Effector CD8-positive, alpha-beta T cell (primary cell): Measurements from ENCODE around the gene ARTN.

Experiments
- DNase-seq: peaks from one replicate; lab custom pipeline; 2025; lab: John Stamatoyannopoulos, UW
- total RNA-seq, 4 experiments: gene quantifications; one replicate each; lab custom pipeline; 2026; lab: John Stamatoyannopoulos, UW

Gene ARTN
- 0.27 to 0.54 (median 0.39) reads per million in 4 experiments for total RNA-seq

- DNase-seq = no peak
Observed at GRCh38 chr1:43933386-43934100, at the start of gene ARTN. TSS of gene ARTN (plus strand) at chr1:43933801. CDS start at chr1:43935657, 1,856 bp downstream.

- no peak for DNase-seq
Observed at GRCh38 chr1:43885279-43885801, 48.3 kb upstream of the ARTN start.

- DNase-seq = no peak
Observed at GRCh38 chr1:43887748-43888147, 45.9 kb upstream of the ARTN start.

- no peak for DNase-seq
Observed at GRCh38 chr1:43890815-43891214, 42.8 kb upstream of the ARTN start.

GRCh38 chr1:43893006-43893405, 40.6 kb upstream of the ARTN start:
- DNase-seq = no peak

- no peak for DNase-seq
Observed at GRCh38 chr1:43898981-43899380, 34.6 kb upstream of the ARTN start.

GRCh38 chr1:43900386-43900785, 33.2 kb upstream of the ARTN start:
- no peak for DNase-seq

GRCh38 chr1:43901196-43901961, 32.2 kb upstream of the ARTN start:
- DNase-seq = no peak

GRCh38 chr1:43902058-43902831, 31.4 kb upstream of the ARTN start:
- DNase-seq = no peak

GRCh38 chr1:43904660-43905551, 28.7 kb upstream of the ARTN start:
- no peak for DNase-seq

- DNase-seq = no peak
Observed at GRCh38 chr1:43908226-43908625, 25.4 kb upstream of the ARTN start.

GRCh38 chr1:43908858-43909257, 24.7 kb upstream of the ARTN start:
- no peak for DNase-seq

GRCh38 chr1:43910343-43910742, 23.3 kb upstream of the ARTN start:
- DNase-seq = no peak

- DNase-seq = no peak
Observed at GRCh38 chr1:43912607-43913006, 21.0 kb upstream of the ARTN start.

GRCh38 chr1:43913051-43913501, 20.5 kb upstream of the ARTN start:
- no peak for DNase-seq

- DNase-seq = no peak
Observed at GRCh38 chr1:43913666-43914360, 19.8 kb upstream of the ARTN start.

- DNase-seq = no peak
Observed at GRCh38 chr1:43914576-43915525, 18.8 kb upstream of the ARTN start.

- DNase-seq = no peak
Observed at GRCh38 chr1:43919906-43920305, 13.7 kb upstream of the ARTN start.

- no peak for DNase-seq
Observed at GRCh38 chr1:43921022-43921421, 12.6 kb upstream of the ARTN start.
